ENCODE results near the gene MCTP1.

DNA sequence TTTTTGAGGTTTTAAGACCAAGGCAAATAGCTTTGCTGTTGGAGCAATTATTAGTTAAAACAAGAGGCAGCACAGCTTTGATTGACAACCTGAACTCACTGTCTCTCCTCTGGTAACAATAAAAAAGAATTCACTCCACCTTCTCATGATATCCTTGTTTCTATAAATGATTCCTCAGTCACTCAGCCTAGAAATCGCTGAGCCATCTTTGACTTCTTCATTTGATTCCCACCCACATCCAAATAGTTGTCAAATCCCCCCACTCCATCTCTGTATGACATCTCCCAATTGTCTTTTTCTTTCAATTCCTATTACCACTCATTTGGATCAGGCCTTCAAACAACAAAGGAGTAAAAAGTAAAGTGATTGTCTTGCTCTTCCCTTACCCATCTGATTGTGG lies 266.4 kb downstream of the MCTP1 start:
- TF ChIP-seq POLR2AphosphoS5 (IDR thresholded peaks at IDR 0.05): no peak
- TF ChIP-seq, protein P1, sequence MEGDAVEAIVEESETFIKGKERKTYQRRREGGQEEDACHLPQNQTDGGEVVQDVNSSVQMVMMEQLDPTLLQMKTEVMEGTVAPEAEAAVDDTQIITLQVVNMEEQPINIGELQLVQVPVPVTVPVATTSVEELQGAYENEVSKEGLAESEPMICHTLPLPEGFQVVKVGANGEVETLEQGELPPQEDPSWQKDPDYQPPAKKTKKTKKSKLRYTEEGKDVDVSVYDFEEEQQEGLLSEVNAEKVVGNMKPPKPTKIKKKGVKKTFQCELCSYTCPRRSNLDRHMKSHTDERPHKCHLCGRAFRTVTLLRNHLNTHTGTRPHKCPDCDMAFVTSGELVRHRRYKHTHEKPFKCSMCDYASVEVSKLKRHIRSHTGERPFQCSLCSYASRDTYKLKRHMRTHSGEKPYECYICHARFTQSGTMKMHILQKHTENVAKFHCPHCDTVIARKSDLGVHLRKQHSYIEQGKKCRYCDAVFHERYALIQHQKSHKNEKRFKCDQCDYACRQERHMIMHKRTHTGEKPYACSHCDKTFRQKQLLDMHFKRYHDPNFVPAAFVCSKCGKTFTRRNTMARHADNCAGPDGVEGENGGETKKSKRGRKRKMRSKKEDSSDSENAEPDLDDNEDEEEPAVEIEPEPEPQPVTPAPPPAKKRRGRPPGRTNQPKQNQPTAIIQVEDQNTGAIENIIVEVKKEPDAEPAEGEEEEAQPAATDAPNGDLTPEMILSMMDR (IDR thresholded peaks at IDR 0.05): no peak
- TF ChIP-seq EP300 (IDR thresholded peaks at IDR 0.05; ENCODE audit: low read depth): no peak
- no peak for TF ChIP-seq POLR2A (IDR thresholded peaks at IDR 0.05)

Measured in transverse colon (tissue), 4 donors.